MCF 10A (cell line): ENCODE data around the gene AMBRA1. TPM values are rescaled to one million over a fixed set of nuclear protein-coding genes. Genes with fewer than 3 reads are reported as not detected.
A peak's percentile ranks its signal among the peaks of the same experiment; 100 is the strongest.

Source experiments
- BruUV-seq: library from RNA; stranded (reverse); fragments of 400-500 nt; replicated peaks from 2 replicates; lab custom pipeline; 2021; lab: Mats Ljungman, UMichigan
- CTCF ChIA-PET: fragments of 300-600 bp; sonication (Branson Sonifier 250); formaldehyde crosslinking; extraction: SDS; loops from one replicate; lab custom pipeline; 2021; ENCODE audit warnings: antibody characterized with exemption, inconsistent platforms; lab: Yijun Ruan, JAX
- POLR2A ChIA-PET: fragments of 300-600, 350-650 bp; sonication (Branson Sonifier 250); formaldehyde crosslinking; extraction: SDS; loops from one replicate; lab custom pipeline; 2020; ENCODE audit warnings: antibody characterized with exemption, inconsistent platforms; lab: Yijun Ruan, JAX
- DNase-seq: peaks from one replicate; pipeline ENCODE4 v3.0.0-alpha.2; 2018; ENCODE audit not compliant: unreplicated experiment
- H3K27ac Mint-ChIP-seq: one replicate; pipeline ENCODE4 v1.8.0; 2022; ENCODE audit warnings: mild to moderate bottlenecking, low read depth, mixed read lengths; ENCODE audit not compliant: unreplicated experiment
- H3K27me3 Mint-ChIP-seq: one replicate; pipeline ENCODE4 v1.8.0; 2022; ENCODE audit warnings: mixed read lengths; ENCODE audit not compliant: insufficient read depth, unreplicated experiment
- H3K36me3 Mint-ChIP-seq: one replicate; pipeline ENCODE4 v1.8.0; 2022; ENCODE audit warnings: mild to moderate bottlenecking, moderate library complexity, mixed read lengths; ENCODE audit not compliant: insufficient read depth, unreplicated experiment
- H3K4me1 Mint-ChIP-seq: one replicate; pipeline ENCODE4 v1.8.0; 2022; ENCODE audit warnings: mixed read lengths; ENCODE audit not compliant: insufficient read depth, unreplicated experiment
- H3K4me3 Mint-ChIP-seq: one replicate; pipeline ENCODE4 v1.8.0; 2022; ENCODE audit warnings: mild to moderate bottlenecking, moderate library complexity, mixed read lengths; ENCODE audit not compliant: unreplicated experiment
- H3K9me3 Mint-ChIP-seq: one replicate; pipeline ENCODE4 v1.8.0; 2022; ENCODE audit warnings: mixed read lengths; ENCODE audit not compliant: unreplicated experiment
- CTCF ChIP-seq: fragments of 200-600 bp; IDR thresholded peaks from one replicate; pipeline ENCODE4 v1.8.0; 2022; ENCODE audit warnings: antibody characterized with exemption, mild to moderate bottlenecking; ENCODE audit not compliant: unreplicated experiment
- intact Hi-C: fragments of 100-400 bp; cut with micrococcal nuclease; formaldehyde crosslinking; loops from 2 replicates; pipeline ENCODE4 v1.14.1; 2022
- total RNA-seq: library from RNA; stranded (reverse); gene quantifications from 2 replicates; pipeline ENCODE4 v1.2.3, GENCODE V29; 2022

Gene AMBRA1
- total RNA-seq, 1 experiment from 2014 or later: 19.6 TPM

GRCh38 chr11:46475926-46476545 lies 117.8 kb downstream of the AMBRA1 start:
- CTCF ChIA-PET: interaction anchor here (0.7 to 2.3 kb wide), 4 partner anchors 8 to 87 kb away, joined by 3 to 7 read pairs (median 5); no protein-coding TSS in a partner anchor
- Mint-ChIP-seq H3K4me3 (no peak overlapping the region), H3K27me3 (no peaks in the 10 kb centered on the region), H3K36me3 (peaks cover 14% of the 10 kb centered on the region), H3K9me3 (no peaks in the 10 kb centered on the region), H3K27ac (no peak overlapping the region), H3K4me1 (peaks cover 29% of the 10 kb centered on the region)
- DNase-seq: no peak
- POLR2A ChIA-PET: no interaction called here
- TF ChIP-seq CTCF: no peak
- no TSS peak for BruUV-seq
- intact Hi-C loops: no loop called here

DNA sequence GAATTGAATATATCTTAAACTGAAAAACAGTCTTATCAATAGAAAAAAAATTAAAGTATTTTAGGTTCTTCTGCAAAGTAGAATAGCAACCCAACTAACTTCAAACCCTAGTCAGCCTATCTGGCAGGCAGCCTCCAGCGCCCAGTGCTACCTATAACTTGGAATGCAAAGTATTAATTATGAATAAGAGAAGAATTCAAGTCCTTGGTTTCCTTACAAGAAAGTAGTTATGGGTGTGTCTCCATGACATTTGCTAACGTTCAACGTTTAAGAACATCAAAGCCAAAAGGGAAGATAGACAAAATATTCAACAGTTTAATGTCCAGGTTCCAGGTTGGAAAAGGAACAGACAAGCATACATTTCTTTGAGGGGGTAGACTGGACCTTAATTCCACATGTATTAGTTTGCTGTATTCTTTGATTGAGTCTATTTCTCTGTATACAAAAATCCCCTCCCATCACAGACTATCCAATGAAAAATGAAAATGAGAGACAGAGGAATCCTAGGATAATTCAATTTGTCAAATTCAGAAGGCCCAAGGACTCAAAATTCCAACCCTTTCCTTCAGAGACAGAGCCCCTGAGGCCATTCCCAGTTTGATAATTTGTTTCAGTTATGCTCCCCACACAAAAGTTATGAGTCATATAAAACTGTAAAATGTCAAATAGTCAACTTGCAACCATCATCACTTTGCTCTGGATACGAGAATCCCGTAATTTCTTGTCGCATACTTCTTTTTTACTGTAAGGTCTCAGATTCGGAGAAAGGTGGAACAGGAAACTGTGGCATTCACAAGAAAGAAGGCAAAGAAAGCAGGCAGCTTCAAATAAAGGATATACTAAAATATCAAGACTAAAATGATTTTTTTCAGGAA lies 118.5 kb downstream of the AMBRA1 start:
- DNase-seq: no peak
- ChIA-PET POLR2A (no interaction called here), CTCF (interaction anchor here (0.7 to 2.3 kb wide), 4 partner anchors 9 to 86 kb away, joined by 3 to 7 read pairs (median 5); no protein-coding TSS in a partner anchor)
- H3K4me1 Mint-ChIP-seq: peaks cover 35% of the 10 kb centered on the region
- no peak for TF ChIP-seq CTCF
- H3K9me3 Mint-ChIP-seq: no peaks in the 10 kb centered on the region
- intact Hi-C loops: no loop called here
- H3K4me3 Mint-ChIP-seq: no peak overlapping the region
- H3K27ac Mint-ChIP-seq: peak overlapping the region; percentile 13
- no peaks in the 10 kb centered on the region for H3K27me3 Mint-ChIP-seq
- H3K36me3 Mint-ChIP-seq: peaks cover 14% of the 10 kb centered on the region
- no TSS peak for BruUV-seq

DNA sequence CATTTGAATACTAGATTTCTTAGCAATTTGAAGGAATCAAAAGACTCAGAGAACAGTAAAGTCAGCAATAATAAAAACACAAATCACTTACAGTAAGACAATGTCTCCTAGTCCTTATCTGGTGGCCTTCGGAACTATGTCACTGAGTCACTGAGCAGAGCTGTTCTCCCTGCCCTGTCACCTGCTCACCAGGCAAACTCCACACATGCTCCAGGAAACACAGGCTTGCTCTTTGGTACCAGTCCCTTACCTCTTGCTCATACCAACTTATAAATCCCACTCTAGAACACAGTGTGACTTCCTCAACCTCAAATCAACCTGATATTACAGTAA lies 121.2 kb downstream of the AMBRA1 start:
- ChIA-PET CTCF (interaction anchor here (1.1 kb wide), 1 partner anchor 18 kb away, joined by 3 read pairs; no protein-coding TSS in a partner anchor), POLR2A (interaction anchor here (1.5 kb wide), 1 partner anchor 21 kb away, joined by 3 read pairs; no protein-coding TSS in a partner anchor)
- Mint-ChIP-seq H3K36me3 (peaks cover 8% of the 10 kb centered on the region), H3K9me3 (no peaks in the 10 kb centered on the region), H3K4me1 (peaks cover 35% of the 10 kb centered on the region), H3K27ac (no peak overlapping the region), H3K4me3 (no peak overlapping the region), H3K27me3 (no peaks in the 10 kb centered on the region)
- no TSS peak for BruUV-seq
- intact Hi-C loops: no loop called here
- TF ChIP-seq CTCF: no peak
- DNase-seq: no peak
